ENCODE results near the gene FLT1. TPM values are rescaled to one million over a fixed set of nuclear protein-coding genes. Genes with fewer than 3 reads are reported as not detected.

Gene FLT1
- total RNA-seq, 1 donor from 2014 or later: 72.4 TPM

GRCh38 chr13:28534801-28535200 is 39.9 kb upstream of the FLT1 start:
- Histone ChIP-seq H3K4me1 (peaks cover 8% of the 10 kb centered on the region), H3K27me3 (peaks cover 18% of the 10 kb centered on the region), H3K36me3 (no peaks in the 10 kb centered on the region), H3K9me3 (no peaks in the 10 kb centered on the region), H3K27ac (no peak overlapping the region), H3K4me3 (no peak overlapping the region)
- no peak for DNase-seq
- no peak for TF ChIP-seq CTCF (IDR thresholded peaks at IDR 0.05)
- intact Hi-C loops (cut with DNase I): no loop called here
- no peak for ATAC-seq

DNA sequence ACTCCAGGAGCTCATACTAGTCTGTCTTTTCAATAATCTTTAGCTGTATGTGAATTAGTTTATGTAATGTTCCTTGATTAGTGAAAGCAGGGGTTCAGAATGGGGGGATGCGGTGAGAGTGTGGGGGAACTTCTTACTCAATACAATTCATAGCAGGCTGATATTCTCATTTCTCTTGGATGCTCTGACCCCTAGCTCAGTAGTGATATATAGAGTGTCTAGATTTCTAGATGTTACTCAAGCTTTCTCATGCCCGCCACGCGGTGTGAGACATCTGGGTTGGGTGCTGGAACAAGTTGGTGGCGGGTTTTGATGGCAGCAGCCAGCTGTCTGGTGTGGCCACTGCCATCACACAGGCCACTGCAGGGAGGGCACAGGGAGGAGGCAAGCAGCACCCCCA is 39.3 kb upstream of the FLT1 start:
- no peak for TF ChIP-seq CTCF (IDR thresholded peaks at IDR 0.05)
- ATAC-seq: no peak

GRCh38 chr13:28533441-28534166 is 38.7 kb upstream of the FLT1 start:
- Histone ChIP-seq H3K27me3 (peaks cover 24% of the 10 kb centered on the region), H3K36me3 (no peaks in the 10 kb centered on the region), H3K4me3 (no peak overlapping the region), H3K9me3 (no peaks in the 10 kb centered on the region), H3K4me1 (peaks cover 8% of the 10 kb centered on the region), H3K27ac (no peak overlapping the region)
- no peak for ATAC-seq
- intact Hi-C loops (cut with DNase I): no loop called here
- TF ChIP-seq CTCF (IDR thresholded peaks at IDR 0.05): no peak
- no peak for DNase-seq

More for the DNA sequence above, 39.3 kb upstream of the FLT1 start:
- DNase-seq: no peak
- Histone ChIP-seq H3K27ac (no peak overlapping the region), H3K9me3 (no peaks in the 10 kb centered on the region), H3K4me1 (peaks cover 8% of the 10 kb centered on the region), H3K36me3 (no peaks in the 10 kb centered on the region), H3K4me3 (no peak overlapping the region), H3K27me3 (peaks cover 23% of the 10 kb centered on the region)
- intact Hi-C loops (cut with DNase I): no loop called here

DNA sequence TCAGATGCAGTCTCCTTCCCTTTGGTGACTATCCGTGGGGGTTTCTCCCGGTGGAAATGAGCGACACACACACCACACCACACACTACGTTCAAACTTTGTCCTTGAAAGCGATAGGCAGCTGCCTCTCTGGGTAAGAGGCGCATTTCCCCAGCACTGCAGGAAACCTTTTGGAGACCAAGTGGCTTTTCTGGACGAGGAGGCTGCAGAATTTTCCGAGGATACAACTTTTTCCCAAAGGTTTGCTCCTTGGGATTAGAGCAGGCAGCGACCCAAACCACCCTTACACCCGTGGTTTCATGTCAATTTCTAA is 38.2 kb upstream of the FLT1 start:
- H3K36me3 ChIP-seq: no peaks in the 10 kb centered on the region
- TF ChIP-seq CTCF (IDR thresholded peaks at IDR 0.05): no peak
- DNase-seq (no peak), ATAC-seq (no peak)
- peaks cover 8% of the 10 kb centered on the region for H3K4me1 ChIP-seq
- intact Hi-C loops (cut with DNase I): no loop called here
- H3K9me3 ChIP-seq: no peaks in the 10 kb centered on the region
- peaks cover 26% of the 10 kb centered on the region for H3K27me3 ChIP-seq
- no peak overlapping the region for H3K27ac ChIP-seq
- peak overlapping the region; percentile 46 for H3K4me3 ChIP-seq

GRCh38 chr13:28532388-28533124 is 37.6 kb upstream of the FLT1 start:
- peaks cover 8% of the 10 kb centered on the region for H3K4me1 ChIP-seq

More at GRCh38 chr13:28532388-28533124, 37.6 kb upstream of the FLT1 start:
- H3K27me3 ChIP-seq: peaks cover 26% of the 10 kb centered on the region
- no peak overlapping the region for H3K27ac ChIP-seq
- H3K9me3 ChIP-seq: no peaks in the 10 kb centered on the region
- DNase-seq (peak; percentile 73), ATAC-seq (peak; percentile 71)
- peak overlapping the region; percentile 46 for H3K4me3 ChIP-seq
- intact Hi-C loops (cut with DNase I): no loop called here
- no peak for TF ChIP-seq CTCF (IDR thresholded peaks at IDR 0.05)
- H3K36me3 ChIP-seq: no peaks in the 10 kb centered on the region
